Thyroid gland (tissue), 4 donors: ENCODE results near the gene CLEC2B. TPM values are rescaled to one million over a fixed set of nuclear protein-coding genes. Genes with fewer than 3 reads are reported as not detected.

Experiments used
- DNase-seq, 2 donors: peaks; one replicate each; pipeline ENCODE4 v3.0.0-alpha.2; 2019
- H3K27ac ChIP-seq, 3 donors: fragments of 200-600 bp; sonication (generic); 1 replicate in 2 of 3; 2 replicates in 1 of 3; pipeline ENCODE4 v1.5.1; 2016 to 2019; ENCODE audit warnings: mild to moderate bottlenecking in 1 of 3, moderate library complexity in 1 of 3
- H3K27me3 ChIP-seq: fragments of 200-600 bp; sonication (generic); one replicate; pipeline ENCODE4 v1.5.1; 2019
- H3K36me3 ChIP-seq, 2 donors: fragments of 200-600 bp; sonication (generic); one replicate each; pipeline ENCODE4 v1.5.1; 2016 to 2019
- H3K4me1 ChIP-seq, 2 donors: fragments of 200-600 bp; sonication (generic); one replicate each; pipeline ENCODE4 v1.5.1; 2017 to 2019
- H3K4me3 ChIP-seq, 3 donors: fragments of 200-600 bp; sonication (generic); replicated peaks in 1 of 3; 1 replicate in 2 of 3; 2 replicates in 1 of 3; pipeline ENCODE4 v1.5.1; 2016; ENCODE audit warnings: mild to moderate bottlenecking in 1 of 3
- H3K9me3 ChIP-seq: fragments of 200-600 bp; sonication (generic); one replicate; pipeline ENCODE4 v1.5.1; 2017
- POLR2A ChIP-seq, 2 donors: fragments of 450-650 bp; IDR thresholded peaks; one replicate each; pipeline ENCODE4 v1.6.1; 2017; ENCODE audit warnings: antibody characterized with exemption in 2 of 2, mild to moderate bottlenecking in 2 of 2, moderate library complexity in 1 of 2
- WGBS, 2 donors: methylation state at CpG; one replicate each; pipeline ENCODE4 v1.1.5; 2017; 5-methylcytosine and 5-hydroxymethylcytosine counted together
- intact Hi-C: fragments of 100-400 bp; cut with DNase I; formaldehyde crosslinking; loops from one replicate; pipeline ENCODE4 v1.15.1; 2023
- total RNA-seq, 4 donors: library from RNA; depleted of rRNA; stranded (reverse); fragments of >200 nt; gene quantifications; one replicate each; pipeline ENCODE4 v1.2.3, GENCODE V29; 2016
- TF ChIP-seq, protein P1 (sequence below), 6 experiments: fragments of 200-600 bp in 3 of 6; fragments of 450-650 bp in 3 of 6; sonication (generic) in 3 of 6; IDR thresholded peaks; one replicate each; pipeline ENCODE4 v1.5.1; 2016 to 2019; ENCODE audit warnings: antibody characterized with exemption in 6 of 6, mild to moderate bottlenecking in 2 of 6, inconsistent platforms in 1 of 6, moderate library complexity in 1 of 6

CLEC2B gene
- total RNA-seq, 4 donors from 2014 or later: 7.3 to 25.2 (median 16.7) TPM

DNA sequence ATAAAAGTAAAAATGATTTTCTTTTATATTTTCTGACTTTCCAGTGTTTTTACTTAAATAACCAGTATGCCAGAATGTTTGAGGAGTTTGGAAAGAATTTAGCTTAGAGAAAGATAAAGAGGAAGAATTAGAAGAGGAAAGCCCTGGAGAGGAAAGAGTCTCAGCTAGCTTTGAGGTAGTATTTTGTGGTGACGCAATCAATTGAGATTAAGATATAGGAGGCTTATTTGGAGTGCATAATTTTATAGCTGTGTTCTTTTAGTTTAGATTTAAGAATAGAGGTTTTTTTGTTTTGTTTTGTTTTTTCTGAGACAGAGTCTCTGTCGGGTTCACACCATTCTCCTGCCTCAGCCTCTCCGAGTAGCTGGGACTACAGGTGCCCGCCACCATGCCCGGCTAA is 18.1 kb downstream of the CLEC2B start:
- no peak for TF ChIP-seq POLR2A (IDR thresholded peaks at IDR 0.05)
- TF ChIP-seq, protein P1, sequence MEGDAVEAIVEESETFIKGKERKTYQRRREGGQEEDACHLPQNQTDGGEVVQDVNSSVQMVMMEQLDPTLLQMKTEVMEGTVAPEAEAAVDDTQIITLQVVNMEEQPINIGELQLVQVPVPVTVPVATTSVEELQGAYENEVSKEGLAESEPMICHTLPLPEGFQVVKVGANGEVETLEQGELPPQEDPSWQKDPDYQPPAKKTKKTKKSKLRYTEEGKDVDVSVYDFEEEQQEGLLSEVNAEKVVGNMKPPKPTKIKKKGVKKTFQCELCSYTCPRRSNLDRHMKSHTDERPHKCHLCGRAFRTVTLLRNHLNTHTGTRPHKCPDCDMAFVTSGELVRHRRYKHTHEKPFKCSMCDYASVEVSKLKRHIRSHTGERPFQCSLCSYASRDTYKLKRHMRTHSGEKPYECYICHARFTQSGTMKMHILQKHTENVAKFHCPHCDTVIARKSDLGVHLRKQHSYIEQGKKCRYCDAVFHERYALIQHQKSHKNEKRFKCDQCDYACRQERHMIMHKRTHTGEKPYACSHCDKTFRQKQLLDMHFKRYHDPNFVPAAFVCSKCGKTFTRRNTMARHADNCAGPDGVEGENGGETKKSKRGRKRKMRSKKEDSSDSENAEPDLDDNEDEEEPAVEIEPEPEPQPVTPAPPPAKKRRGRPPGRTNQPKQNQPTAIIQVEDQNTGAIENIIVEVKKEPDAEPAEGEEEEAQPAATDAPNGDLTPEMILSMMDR (IDR thresholded peaks at IDR 0.05): no peak
- DNase-seq: no peak
- no peak overlapping the region for H3K4me3 ChIP-seq
- no peaks in the 10 kb centered on the region for H3K36me3 ChIP-seq
- H3K4me1 ChIP-seq: no peaks in the 10 kb centered on the region
- intact Hi-C loops: no loop called here
- H3K27me3 ChIP-seq: no peaks in the 10 kb centered on the region
- 85 to 95% methylated on average over 5 of the region's 5 CpGs for WGBS, 2 donors
- H3K9me3 ChIP-seq: no peaks in the 10 kb centered on the region
- no peak overlapping the region for H3K27ac ChIP-seq

GRCh38 chr12:9848899-9849298 is 20.3 kb downstream of the CLEC2B start:
- Histone ChIP-seq H3K9me3 (no peaks in the 10 kb centered on the region), H3K4me1 (no peaks in the 10 kb centered on the region), H3K27me3 (no peaks in the 10 kb centered on the region), H3K36me3 (no peaks in the 10 kb centered on the region), H3K4me3 (no peak overlapping the region), H3K27ac (no peak overlapping the region)
- WGBS, 2 donors: 72 to 83% methylated on average over 3 of the region's 5 CpGs
- intact Hi-C loops: no loop called here
- no peak for TF ChIP-seq POLR2A (IDR thresholded peaks at IDR 0.05)
- TF ChIP-seq, protein P1 (IDR thresholded peaks at IDR 0.05): no peak
- no peak for DNase-seq

- no peaks in the 10 kb centered on the region for H3K4me1 ChIP-seq
- no peak overlapping the region for H3K4me3 ChIP-seq
- 81 to 82% methylated on average over 3 of the region's 3 CpGs for WGBS, 2 donors
- intact Hi-C loops: no loop called here
- no peak for DNase-seq
- no peaks in the 10 kb centered on the region for H3K9me3 ChIP-seq
- no peaks in the 10 kb centered on the region for H3K36me3 ChIP-seq
- TF ChIP-seq, protein P1 (IDR thresholded peaks at IDR 0.05): no peak
- no peak for TF ChIP-seq POLR2A (IDR thresholded peaks at IDR 0.05)
- no peaks in the 10 kb centered on the region for H3K27me3 ChIP-seq
- H3K27ac ChIP-seq: no peak overlapping the region
Observed at GRCh38 chr12:9843407-9843806, 25.7 kb downstream of the CLEC2B start.

GRCh38 chr12:9831720-9832119 is 37.4 kb downstream of the CLEC2B start:
- 65% methylated on average over 3 of the region's 3 CpGs for WGBS, 2 donors
- DNase-seq: no peak
- H3K9me3 ChIP-seq: no peaks in the 10 kb centered on the region
- H3K27me3 ChIP-seq: no peaks in the 10 kb centered on the region
- H3K4me1 ChIP-seq: no peaks in the 10 kb centered on the region
- intact Hi-C loops: no loop called here
- H3K27ac ChIP-seq: no peak overlapping the region
- H3K4me3 ChIP-seq: no peak overlapping the region
- no peaks in the 10 kb centered on the region for H3K36me3 ChIP-seq
- TF ChIP-seq POLR2A (IDR thresholded peaks at IDR 0.05): no peak
- TF ChIP-seq, protein P1 (IDR thresholded peaks at IDR 0.05): no peak

DNA sequence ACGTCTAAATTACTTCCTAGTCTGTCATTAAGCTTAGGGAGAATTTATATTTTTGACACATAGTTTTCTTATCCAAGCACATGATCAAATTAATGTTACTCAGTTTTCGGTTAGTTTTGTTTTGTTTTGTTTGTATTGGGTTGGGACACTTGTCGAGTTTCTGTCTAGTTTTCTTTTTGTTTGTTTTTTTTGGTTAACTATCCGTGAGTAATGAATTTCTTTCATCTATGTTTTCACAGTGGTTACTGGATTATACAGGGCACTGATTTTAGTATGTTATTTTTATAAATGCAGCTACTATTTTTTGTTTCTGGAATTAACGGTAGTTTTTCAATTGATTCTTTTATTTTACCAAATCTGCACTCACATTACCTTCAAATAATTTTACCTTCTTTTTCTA is 39.2 kb downstream of the CLEC2B start:
- Histone ChIP-seq H3K27ac (no peak overlapping the region), H3K4me1 (no peaks in the 10 kb centered on the region), H3K36me3 (no peaks in the 10 kb centered on the region), H3K27me3 (no peaks in the 10 kb centered on the region), H3K4me3 (no peak overlapping the region), H3K9me3 (no peaks in the 10 kb centered on the region)
- WGBS, 2 donors: 30 to 42% methylated on average over 5 of the region's 5 CpGs
- intact Hi-C loops: no loop called here
- no peak for DNase-seq
- TF ChIP-seq POLR2A (IDR thresholded peaks at IDR 0.05): no peak
- TF ChIP-seq, protein P1 (IDR thresholded peaks at IDR 0.05): no peak
